Endothelial cell of umbilical vein (primary cell): ENCODE measurements around the gene TNFAIP8L3. TPM values are rescaled to one million over a fixed set of nuclear protein-coding genes. Genes with fewer than 3 reads are reported as not detected.
A peak's percentile ranks its signal among the peaks of the same experiment; 100 is the strongest.

Experiments used
- BruUV-seq: library from RNA; stranded (reverse); fragments of 400-500 nt; replicated peaks from 2 replicates; lab custom pipeline; 2021; lab: Mats Ljungman, UMichigan
- CTCF ChIA-PET: fragments of 300-600, 350-600 bp; sonication (Branson Sonifier 250); formaldehyde crosslinking; loops from one replicate; lab custom pipeline; 2021; ENCODE audit warnings: antibody characterized with exemption, inconsistent platforms; lab: Charles Lee
- POLR2A ChIA-PET: fragments of 300-600, 350-600 bp; sonication (Branson Sonifier 250); formaldehyde crosslinking; loops from one replicate; lab custom pipeline; 2021; ENCODE audit warnings: antibody characterized with exemption, inconsistent platforms; lab: Charles Lee
- DNase-seq: peaks from one replicate; pipeline ENCODE4 v3.0.0-alpha.2; 2011; ENCODE audit warnings: low read depth, low spot score
- FAIRE-seq: peaks from 2 replicates; lab custom pipeline; 2011; peaks lifted over from hg19 to GRCh38; lab: Jason Lieb, UNC
- H2AFZ ChIP-seq: 2 replicates; pipeline ENCODE4 v1.6.0; 2012; ENCODE audit warnings: low read depth, low read length, control low read depth, inconsistent platforms
- H3K27ac ChIP-seq: 2 replicates; pipeline ENCODE4 v1.5.1; 2011; ENCODE audit warnings: low read depth, mild to moderate bottlenecking, control low read depth, low read length, moderate library complexity; ENCODE audit not compliant: insufficient read depth
- H3K27me3 ChIP-seq, 2 experiments: 2 replicates each; pipeline versions ENCODE4 v1.6.0 to v1.6.1; 2011; ENCODE audit warnings: low read length in 2 of 2, mixed read lengths in 1 of 2; ENCODE audit not compliant: control insufficient read depth in 2 of 2, insufficient read depth in 2 of 2
- H3K36me3 ChIP-seq, 2 experiments: 2 replicates in 1 of 2; 3 replicates in 1 of 2; pipeline ENCODE4 v1.5.1; 2011; ENCODE audit warnings: low read length in 2 of 2, mild to moderate bottlenecking in 1 of 2, moderate library complexity in 1 of 2; ENCODE audit not compliant: control insufficient read depth in 2 of 2, insufficient read depth in 2 of 2; ENCODE audit errors: extremely low read depth in 1 of 2
- H3K4me1 ChIP-seq: 3 replicates; pipeline ENCODE4 v1.5.1; 2011; ENCODE audit warnings: mild to moderate bottlenecking, low read length; ENCODE audit not compliant: control insufficient read depth, insufficient read depth; ENCODE audit errors: extremely low read depth
- H3K4me2 ChIP-seq: 2 replicates; pipeline ENCODE4 v1.6.1; 2011; ENCODE audit warnings: low read length, control low read depth, mixed read lengths; ENCODE audit not compliant: insufficient read depth
- H3K4me3 ChIP-seq, 3 experiments: fragments of 200-600 bp in 1 of 3; sonication (generic), shearing (Covaris generic) in 1 of 3; replicated peaks in 1 of 3; 2 replicates each; pipeline ENCODE4 v1.5.1; 2011 to 2016; ENCODE audit warnings: control low read depth in 3 of 3, low read length in 3 of 3, mild to moderate bottlenecking in 2 of 3, inconsistent platforms in 1 of 3, low read depth in 1 of 3, moderate library complexity in 1 of 3; ENCODE audit not compliant: insufficient read depth in 1 of 3
- H3K79me2 ChIP-seq: 2 replicates; pipeline ENCODE4 v1.6.0; 2012; ENCODE audit warnings: low read length, inconsistent platforms; ENCODE audit not compliant: control insufficient read depth, insufficient read depth
- H3K9ac ChIP-seq: replicated peaks from 2 replicates; pipeline ENCODE3; 2011; ENCODE audit warnings: low read length, control low read depth; ENCODE audit not compliant: insufficient read depth; ENCODE audit errors: extremely low read depth
- H3K9me1 ChIP-seq: replicated peaks from 3 replicates; pipeline ENCODE4 v1.6.0; 2011; ENCODE audit warnings: mild to moderate bottlenecking, low read length; ENCODE audit not compliant: control insufficient read depth, insufficient read depth; ENCODE audit errors: extremely low read depth
- H3K9me3 ChIP-seq: replicated peaks from 2 replicates; pipeline ENCODE4 v1.5.1; 2012; ENCODE audit warnings: low read length, inconsistent platforms; ENCODE audit not compliant: control insufficient read depth, insufficient read depth
- H4K20me1 ChIP-seq: replicated peaks from 2 replicates; pipeline ENCODE3; 2011; ENCODE audit warnings: mild to moderate bottlenecking, low read length; ENCODE audit not compliant: control insufficient read depth, insufficient read depth; ENCODE audit errors: extremely low read depth
- CTCF ChIP-seq, 2 donors: IDR thresholded peaks; 1 replicate in 1 of 2; 2 replicates in 1 of 2; pipeline ENCODE4 v1.5.1; 2011; ENCODE audit warnings: low read length in 2 of 2, mild to moderate bottlenecking in 2 of 2, moderate library complexity in 2 of 2, control low read depth in 1 of 2, inconsistent platforms in 1 of 2, low read depth in 1 of 2; ENCODE audit not compliant: insufficient read depth in 1 of 2; ENCODE audit errors: extremely low read depth in 1 of 2
- EZH2 ChIP-seq: IDR thresholded peaks from 2 replicates; pipeline ENCODE4 v1.6.1; 2012; ENCODE audit warnings: borderline replicate concordance, low read depth, mild to moderate bottlenecking, moderate library complexity, low read length, inconsistent platforms; ENCODE audit not compliant: severe bottlenecking
- FOS ChIP-seq: IDR thresholded peaks from 2 replicates; pipeline ENCODE4 v1.6.1; 2011; ENCODE audit warnings: mild to moderate bottlenecking, low read length, moderate library complexity, borderline replicate concordance; ENCODE audit not compliant: insufficient read depth
- GATA2 ChIP-seq: IDR thresholded peaks from 2 replicates; pipeline ENCODE4 v1.7.0; 2011; ENCODE audit warnings: low read depth, mild to moderate bottlenecking, moderate library complexity, mixed read lengths, low read length; ENCODE audit not compliant: insufficient read length, insufficient read depth
- JUN ChIP-seq: IDR thresholded peaks from 2 replicates; pipeline ENCODE4 v1.6.1; 2011; ENCODE audit warnings: borderline replicate concordance, low read depth; ENCODE audit not compliant: insufficient read length, insufficient read depth
- MYC ChIP-seq: IDR thresholded peaks from one replicate; pipeline ENCODE4 v1.6.1; 2011; ENCODE audit warnings: mild to moderate bottlenecking, low read depth, low read length
- POLR2A ChIP-seq: IDR thresholded peaks from 2 replicates; pipeline ENCODE4 v1.6.1; 2012; ENCODE audit warnings: low read depth, mild to moderate bottlenecking, control low read depth, low read length
- POLR2AphosphoS5 ChIP-seq: IDR thresholded peaks from 2 replicates; pipeline ENCODE4 v1.6.1; 2012; ENCODE audit warnings: low read depth, mild to moderate bottlenecking, control low read depth, low read length, moderate library complexity; ENCODE audit not compliant: insufficient read depth
- dilution Hi-C: fragments of 300-500 bp; cut with MboI; formaldehyde crosslinking; loops from one replicate; pipeline ENCODE4 v1.15.0; 2019; ENCODE audit warnings: low sequenced_read_pairs; ENCODE audit not compliant: extremely low pct_ligation_motif_present
- intact Hi-C: fragments of 100-400 bp; cut with micrococcal nuclease; formaldehyde crosslinking; loops from one replicate; pipeline ENCODE4 v1.10.0; 2022
- polyA plus RNA-seq, 4 experiments: library from polyadenylated mRNA; depleted of rRNA in 3 of 4; stranded (reverse) in 3 of 4; unstranded in 1 of 4; fragments of >200 nt; gene quantifications; 2 replicates each; pipeline versions ENCODE4 v1.2.1 to v1.2.3, GENCODE V29; 2011 to 2012; ENCODE audit warnings: missing spikeins in 1 of 4
- total RNA-seq: library from RNA; stranded (reverse); gene quantifications from 2 replicates; pipeline ENCODE4 v1.2.3, GENCODE V29; 2021
- TF ChIP-seq, protein P1 (sequence below): IDR thresholded peaks from 2 replicates; pipeline ENCODE4 v1.6.1; 2011; ENCODE audit not compliant: insufficient read depth, insufficient read length

Gene TNFAIP8L3
- total and polyA plus RNA-seq, 2 donors (not counting 3 experiments of a cell fraction or from before 2014, with no cell fraction given): 8.8 to 38.3 TPM

DNA sequence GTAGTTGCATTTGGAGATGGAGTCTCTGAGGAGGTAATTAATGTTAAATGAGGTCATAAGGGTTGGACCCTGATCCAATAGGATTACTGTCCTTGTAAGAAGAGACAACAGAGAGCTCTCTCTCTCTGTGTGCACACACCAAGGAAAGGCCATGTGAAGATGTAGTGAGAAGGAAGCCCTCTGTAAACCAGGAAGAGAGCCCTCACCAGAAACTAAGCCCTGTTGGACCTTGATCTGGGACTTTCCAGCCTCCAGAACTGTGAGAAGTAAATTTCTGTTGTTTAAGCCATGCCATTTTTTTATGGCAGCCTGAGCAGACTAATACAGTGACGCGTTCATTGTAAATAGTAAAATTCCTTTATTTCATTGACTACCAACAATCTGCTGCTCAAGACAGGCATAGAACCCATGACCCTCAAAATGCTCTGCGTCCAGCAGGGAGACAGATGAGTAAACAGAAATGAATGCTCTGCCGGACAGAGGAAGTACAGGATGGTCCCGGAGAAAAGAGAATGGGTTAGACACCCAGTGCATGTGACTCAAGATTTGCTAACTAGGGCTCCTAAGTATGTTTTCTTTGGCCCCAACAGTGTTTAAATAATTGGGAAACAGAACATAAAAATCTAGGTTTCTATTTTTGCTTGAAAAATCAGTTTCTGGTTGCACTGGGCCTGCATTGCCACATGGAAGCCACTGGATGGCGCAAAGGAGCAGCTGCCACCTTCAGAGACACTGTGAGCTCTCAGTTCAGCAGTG is 37.9 kb upstream of the TNFAIP8L3 start:
- ChIA-PET CTCF (interaction anchor here (0.7 to 5.0 kb wide), 38 partner anchors 9 to 293 kb away, joined by 3 to 88 read pairs (median 5); partner anchors contain the start of genes AP4E1 and TNFAIP8L3), POLR2A (interaction anchor here (0.9 to 1.8 kb wide), 3 partner anchors 11 to 60 kb away, joined by 3 to 6 read pairs (median 5); no protein-coding TSS in a partner anchor)
- FAIRE-seq: peak; percentile 97

More for the DNA sequence above, 37.9 kb upstream of the TNFAIP8L3 start:
- BruUV-seq: TSS peak; percentile 90
- Histone ChIP-seq H3K27ac (peak overlapping the region; percentile 91), H2AFZ (peak overlapping the region; percentile 22), H3K4me3 (no peak overlapping the region), H3K4me1 (peaks cover 26% of the 10 kb centered on the region), H4K20me1 (no peaks in the 10 kb centered on the region), H3K4me2 (peak overlapping the region; percentile 1), H3K9me3 (no peaks in the 10 kb centered on the region), H3K79me2 (no peaks in the 10 kb centered on the region), H3K9me1 (no peaks in the 10 kb centered on the region), H3K36me3 (no peaks in the 10 kb centered on the region), H3K9ac (peak overlapping the region; percentile 54), H3K27me3 (no peaks in the 10 kb centered on the region)
- dilution Hi-C loops: no loop called here
- TF ChIP-seq POLR2A (peak; percentile 33), GATA2 (peak; percentile 61), CTCF (IDR thresholded peaks at IDR 0.05; ENCODE audit: extremely low read depth in 1 of 2, insufficient read depth in 1 of 2, low read depth in 1 of 2, low read length in 2 of 2) (peak; percentile 95 to 99), MYC (no peak), EZH2 (no peak), JUN (peak; percentile 59), FOS (peak; percentile 96), POLR2AphosphoS5 (peak; percentile 90)
- TF ChIP-seq, protein P1, sequence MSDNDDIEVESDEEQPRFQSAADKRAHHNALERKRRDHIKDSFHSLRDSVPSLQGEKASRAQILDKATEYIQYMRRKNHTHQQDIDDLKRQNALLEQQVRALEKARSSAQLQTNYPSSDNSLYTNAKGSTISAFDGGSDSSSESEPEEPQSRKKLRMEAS: no peak
- DNase-seq: peak; percentile 97
- intact Hi-C loops: loop anchor here (1.0 kb wide), 4 partner anchors 11 to 60 kb away; no protein-coding TSS in a partner anchor
